AG08395 (cell line): ENCODE results near the gene MICAL3.
A peak's percentile ranks its signal among the peaks of the same experiment; 100 is the strongest.
"Not testable (repeated sequence)": the region's sequence is repeated elsewhere in the genome, so short reads cannot be mapped to it uniquely, and the experiment has no call there.

Experiments used
- DNase-seq: peaks from one replicate; pipeline ENCODE4 v3.0.0; 2012; ENCODE audit warnings: mixed read lengths, low spot score

Gene MICAL3

DNA sequence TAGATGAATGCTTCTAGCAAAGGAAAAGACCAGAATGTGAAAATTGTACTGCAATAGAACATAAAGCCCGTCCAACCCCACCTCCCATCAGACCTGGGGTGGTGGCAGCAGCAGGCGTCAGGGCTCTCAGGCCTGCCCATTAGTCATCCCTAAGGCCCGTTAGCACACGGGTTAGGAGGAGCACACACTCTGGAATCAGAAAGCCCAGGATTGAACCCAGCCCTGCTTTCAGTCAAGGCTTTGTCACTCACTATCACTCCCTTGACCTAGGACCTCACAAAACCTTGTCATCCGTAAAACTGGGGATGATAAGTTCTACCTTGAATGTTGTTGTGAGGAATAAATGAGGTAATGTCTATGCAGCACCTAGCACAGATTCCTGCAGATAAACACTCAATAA lies 26.9 kb downstream of the MICAL3 start:
- no peak for DNase-seq

DNA sequence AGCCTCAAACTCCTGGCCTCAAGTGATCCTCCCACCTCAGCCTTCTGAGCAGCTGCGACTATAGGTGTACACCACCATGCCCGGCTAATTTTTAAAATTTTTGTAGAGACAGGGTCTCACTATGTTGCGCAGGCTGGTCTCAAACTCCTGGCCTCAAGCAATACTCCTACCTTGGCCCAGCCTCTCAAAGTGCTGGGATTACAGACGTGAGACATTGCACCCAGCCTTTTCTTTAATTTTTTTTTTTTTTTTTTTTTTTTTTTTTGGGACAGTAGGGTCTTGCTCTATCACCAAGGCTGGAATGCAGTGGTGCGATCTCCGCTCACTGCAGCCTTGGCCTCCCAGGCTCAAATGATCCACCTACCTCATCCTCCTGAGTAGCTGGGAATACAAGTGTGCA lies 29.1 kb downstream of the MICAL3 start:
- DNase-seq: not testable (repeated sequence)

DNA sequence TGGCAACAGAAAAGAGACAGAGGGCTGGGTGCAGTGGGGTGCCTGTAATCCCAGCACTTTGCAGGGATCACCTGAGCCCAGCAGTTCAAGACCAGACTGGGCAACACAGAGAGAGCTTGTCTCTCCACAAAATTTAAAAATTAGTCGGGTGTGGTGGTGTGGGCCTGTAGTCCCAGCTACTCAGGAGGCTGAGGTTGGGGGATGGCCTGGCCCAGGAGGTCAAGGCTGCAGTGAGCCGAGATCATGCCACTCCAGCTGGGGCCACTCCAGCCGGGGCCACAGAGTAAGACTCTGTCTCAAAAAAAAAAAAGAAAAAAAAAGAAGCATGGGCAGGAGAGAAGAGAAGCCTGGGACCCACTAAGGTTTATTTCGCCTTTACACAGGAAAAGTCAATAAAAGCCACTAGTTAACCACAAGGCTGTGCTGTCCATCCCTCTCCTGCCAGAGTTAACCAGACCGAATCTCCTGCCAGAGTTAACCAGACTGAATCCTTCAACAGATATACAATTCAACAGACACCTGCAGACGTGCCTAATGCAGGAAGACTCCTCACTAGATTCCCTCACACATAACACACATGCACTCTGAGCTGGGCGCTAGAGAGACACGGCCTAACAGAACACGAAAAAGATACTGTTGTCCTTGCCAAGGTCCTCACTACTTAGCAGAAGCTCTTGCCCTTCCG lies 29.8 kb downstream of the MICAL3 start:
- DNase-seq: no peak

GRCh38 chr22:17992976-17993375 lies 31.4 kb downstream of the MICAL3 start:
- not testable (repeated sequence) for DNase-seq

GRCh38 chr22:17991992-17992391 lies 32.4 kb downstream of the MICAL3 start:
- DNase-seq: not testable (repeated sequence)

- DNase-seq: no peak
These were observed 33.4 kb downstream of the MICAL3 start for GRCh38 chr22:17990942-17991341.

- DNase-seq: no peak
These were observed 34.2 kb downstream of the MICAL3 start for GRCh38 chr22:17990147-17990546.

DNA sequence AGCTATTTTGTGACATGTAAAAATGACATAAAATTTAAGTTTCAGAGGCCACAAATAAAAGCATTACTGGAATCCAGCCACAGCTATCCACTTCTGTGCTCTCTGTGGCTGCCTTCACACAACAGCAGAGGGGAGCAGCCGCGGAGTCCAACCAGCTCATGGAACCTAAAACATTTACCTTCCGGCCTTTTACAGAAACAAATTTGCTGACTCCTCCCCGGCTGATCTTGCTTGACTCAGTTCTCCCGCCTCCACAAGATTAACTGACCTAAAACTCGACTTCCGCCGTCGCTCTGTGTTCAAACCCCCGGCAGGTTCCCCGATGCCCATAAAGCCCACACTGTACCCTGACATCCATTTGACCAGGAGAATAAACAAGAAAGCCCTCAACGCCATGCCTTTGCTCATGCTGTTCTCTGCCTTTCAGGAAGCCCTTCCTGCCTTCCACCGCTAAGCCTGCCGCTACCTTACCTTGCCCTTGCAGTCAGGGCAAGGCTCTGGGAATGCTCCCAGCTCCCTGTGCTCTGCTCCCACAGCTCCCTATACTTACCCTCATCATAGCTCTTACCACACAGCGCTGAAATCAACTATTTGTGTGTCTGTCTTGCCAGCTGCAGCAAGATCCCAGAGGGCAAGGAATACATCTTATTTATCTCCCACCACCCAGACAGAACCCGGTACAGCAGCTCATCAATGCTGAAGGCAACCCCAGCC lies 35.4 kb downstream of the MICAL3 start:
- DNase-seq: no peak

GRCh38 chr22:17985606-17986005 lies 38.8 kb downstream of the MICAL3 start:
- DNase-seq: no peak

GRCh38 chr22:17985071-17985470 lies 39.3 kb downstream of the MICAL3 start:
- DNase-seq: not testable (repeated sequence)

DNA sequence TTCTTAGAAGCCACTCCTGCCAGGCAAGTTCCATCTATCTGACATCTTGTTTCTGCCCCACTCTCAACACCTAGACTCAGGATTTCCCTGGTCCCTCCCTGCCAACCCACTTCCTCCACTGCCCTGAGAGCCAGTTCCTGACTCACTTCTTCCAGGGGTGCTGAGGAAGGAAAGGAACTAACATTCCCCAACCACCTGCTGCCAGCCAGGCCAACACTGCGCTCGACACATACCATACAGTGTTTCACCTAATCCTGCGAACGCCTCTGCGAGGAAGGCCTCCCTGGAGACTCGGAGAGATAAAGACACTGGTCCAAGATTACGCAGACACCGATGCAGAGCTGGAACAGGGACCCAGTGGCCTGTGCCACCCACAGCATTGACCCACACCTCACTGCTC lies 40.2 kb downstream of the MICAL3 start:
- peak; percentile 20 for DNase-seq

GRCh38 chr22:17982572-17983141 lies 41.7 kb downstream of the MICAL3 start:
- DNase-seq: peak; percentile 26

DNA sequence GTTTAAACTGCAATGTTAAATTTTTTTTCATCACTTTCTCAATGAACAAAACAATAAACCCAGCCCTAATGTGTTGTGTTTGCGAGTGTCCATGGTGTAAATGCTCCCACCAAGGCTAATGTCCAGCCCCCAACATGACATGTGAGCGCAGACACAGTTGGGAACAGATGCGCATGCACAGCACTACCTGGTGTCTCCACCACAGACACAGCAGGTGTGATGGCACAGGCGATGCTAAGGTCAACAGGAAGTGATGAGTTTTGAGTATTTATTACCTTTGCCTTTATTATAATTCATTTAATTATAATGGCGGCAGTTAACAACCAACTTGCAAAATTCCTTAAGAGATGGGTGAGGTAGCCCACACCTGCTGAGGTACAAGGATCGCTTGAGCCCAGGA lies 42.9 kb downstream of the MICAL3 start:
- no peak for DNase-seq

DNA sequence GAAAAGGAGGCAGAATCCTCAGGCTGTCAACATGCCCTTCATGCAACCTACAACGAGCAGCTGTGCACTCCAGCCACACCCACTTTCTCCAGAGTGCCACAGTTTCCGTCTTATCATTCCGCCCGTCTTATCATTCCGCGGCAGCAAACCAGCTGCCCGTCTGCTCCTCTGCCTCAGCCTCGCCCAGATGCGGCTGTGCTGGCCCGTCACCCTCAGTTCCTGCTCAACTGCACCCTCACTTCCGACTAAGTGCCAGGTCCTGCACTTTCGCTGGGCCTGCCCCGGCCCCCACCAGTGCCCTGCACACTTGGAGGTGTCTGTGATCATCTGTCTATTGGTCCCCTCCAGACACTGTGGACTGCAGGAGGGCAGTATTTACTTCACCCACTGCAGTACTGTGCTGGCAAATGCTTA lies 43.7 kb downstream of the MICAL3 start:
- peak; percentile 36 for DNase-seq

- no peak for DNase-seq
These were observed 44.3 kb downstream of the MICAL3 start for GRCh38 chr22:17980015-17980590.

- DNase-seq: no peak
These were observed 46.3 kb downstream of the MICAL3 start for GRCh38 chr22:17978027-17978426.

DNA sequence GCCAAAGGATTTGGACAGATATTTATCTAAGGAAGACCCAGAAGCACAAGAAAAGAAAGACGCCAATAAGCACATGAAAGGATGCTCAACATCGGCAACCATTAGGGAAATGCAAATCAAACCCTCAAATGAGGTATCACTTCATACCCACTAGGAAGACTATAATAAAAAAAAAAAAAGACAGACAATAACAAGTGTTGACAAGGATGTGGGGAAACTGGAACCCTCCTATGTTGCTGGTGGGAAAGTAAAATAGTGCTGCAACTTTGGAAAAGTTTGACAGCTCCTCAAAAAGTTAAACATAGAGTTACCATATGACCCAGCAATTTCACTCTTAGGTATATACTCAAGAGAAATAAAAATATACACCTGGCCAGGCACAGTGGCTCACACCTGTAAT lies 47.0 kb downstream of the MICAL3 start:
- no peak for DNase-seq

GRCh38 chr22:17976121-17976520 lies 48.2 kb downstream of the MICAL3 start:
- no peak for DNase-seq

DNA sequence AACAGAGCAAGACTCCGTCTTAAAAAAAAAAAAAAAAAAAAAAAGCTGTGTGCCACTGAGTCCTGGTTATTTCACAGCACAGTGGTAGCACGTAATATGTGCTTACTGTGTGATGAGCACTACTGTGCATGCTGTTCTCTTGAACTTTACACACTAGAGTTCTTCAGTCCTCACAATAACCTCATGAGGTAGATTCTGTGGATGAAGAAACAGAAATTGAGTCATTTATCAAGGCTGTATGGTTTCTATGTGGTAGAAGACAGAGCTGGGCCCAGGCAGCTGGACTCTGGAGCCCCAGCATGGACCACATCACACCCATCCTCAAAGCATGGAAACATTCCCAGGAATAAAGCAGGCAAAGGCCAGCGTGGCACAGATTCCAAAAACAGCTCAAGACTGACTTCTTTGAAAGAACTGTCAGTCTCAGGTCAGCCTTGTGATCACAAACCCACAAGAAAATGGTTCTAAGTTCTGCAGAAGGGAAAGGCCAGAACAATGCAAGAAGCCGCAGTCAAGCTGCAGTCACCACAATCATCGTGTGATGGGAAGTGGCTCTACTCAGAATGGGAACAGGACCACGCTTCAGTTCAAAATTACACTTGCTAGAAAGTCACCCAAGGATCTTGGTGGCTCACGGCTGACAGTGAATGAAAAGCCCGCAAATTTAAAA lies 49.5 kb downstream of the MICAL3 start:
- no peak for DNase-seq

DNA sequence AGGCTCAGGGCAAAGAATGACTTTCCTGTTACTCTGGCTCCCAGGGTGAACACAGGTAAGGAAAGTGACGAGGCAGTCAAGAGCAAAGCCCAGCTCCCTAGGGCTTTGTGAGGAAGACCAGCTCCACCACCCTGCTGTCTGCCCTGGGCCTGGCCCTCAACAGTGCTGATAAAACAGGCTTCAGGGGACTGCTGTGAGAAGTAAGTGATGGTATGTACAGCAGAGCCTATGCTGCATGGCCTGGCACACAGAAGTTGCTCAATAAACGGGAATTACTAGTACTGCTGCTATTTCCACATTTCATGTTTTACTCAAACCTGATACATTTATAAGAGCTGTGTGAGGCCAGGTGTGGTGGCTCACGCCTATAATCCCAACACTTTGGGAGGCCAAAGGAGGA lies 50.3 kb downstream of the MICAL3 start:
- DNase-seq: no peak

DNA sequence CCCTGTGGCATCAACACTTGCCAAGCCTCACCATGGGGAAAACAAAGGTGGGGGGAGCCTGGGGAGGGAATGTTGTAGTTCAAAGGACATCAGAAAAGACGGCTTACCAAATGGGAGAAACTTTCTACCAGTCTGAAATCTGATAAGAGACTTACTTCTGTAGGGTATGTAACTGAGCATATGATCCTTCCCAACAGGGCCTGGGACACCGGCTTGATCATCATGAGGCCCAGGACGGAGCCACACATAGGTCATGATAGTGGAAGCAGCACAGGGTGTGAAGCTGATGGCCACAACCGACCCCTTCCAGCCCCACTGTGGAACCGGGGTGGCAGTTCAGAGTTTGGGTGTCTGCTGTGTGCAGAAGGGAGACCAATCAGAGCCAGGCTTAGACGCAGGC lies 51.1 kb downstream of the MICAL3 start:
- no peak for DNase-seq

GRCh38 chr22:17972385-17973191 lies 51.8 kb downstream of the MICAL3 start:
- DNase-seq: peak; percentile 86
